K562 (cell line): Measurements from ENCODE around the gene EML1. TPM values are rescaled to one million over a fixed set of nuclear protein-coding genes. Genes with fewer than 3 reads are reported as not detected.

ENCODE experiments used
- ATAC-seq: fragments of 200-7000 bp; cut with Tn5 transposase; 3 replicates; pipeline ENCODE4 v1.9.1; 2020; ENCODE audit warnings: moderate library complexity
- BruUV-seq: library from RNA; stranded (reverse); fragments of 400-500 nt; replicated peaks from 2 replicates; lab custom pipeline; 2021; lab: Mats Ljungman, UMichigan
- CTCF ChIA-PET: fragments of 300-600 bp; formaldehyde crosslinking; extraction: SDS; loops from one replicate; lab custom pipeline; 2021; ENCODE audit warnings: low intra/inter-chr PET ratio; lab: Yijun Ruan, JAX
- POLR2A ChIA-PET: fragments of 300-600, 350-650 bp; sonication (Branson Sonifier 250); formaldehyde crosslinking; extraction: SDS; loops from one replicate; lab custom pipeline; 2021; ENCODE audit warnings: antibody characterized with exemption, inconsistent platforms; lab: Yijun Ruan, JAX
- DNase-seq, 4 experiments: peaks; one replicate each; pipeline versions ENCODE4 v3.0.0 to v3.0.0-alpha.2; 2011 to 2018; ENCODE audit warnings: low spot score in 3 of 4, mixed read lengths in 3 of 4; ENCODE audit errors: extremely low read depth in 1 of 4
- FAIRE-seq: peaks from 2 replicates; lab custom pipeline; 2011; peaks lifted over from hg19 to GRCh38; lab: Jason Lieb, UNC
- H2AFZ ChIP-seq: 2 replicates; pipeline ENCODE4 v1.6.0; 2011; ENCODE audit warnings: low read depth, low read length, control low read depth, inconsistent platforms
- H3K27ac ChIP-seq: fragments of 200-600 bp; 3 replicates; pipeline ENCODE4 v1.8.0; 2011; ENCODE audit warnings: low read depth, mild to moderate bottlenecking, control low read depth, inconsistent platforms, low read length, moderate library complexity, mixed read lengths; ENCODE audit errors: extremely low read depth
- H3K27me3 ChIP-seq, 2 experiments: fragments of 300-600 bp in 1 of 2; 2 replicates in 1 of 2; 3 replicates in 1 of 2; pipeline versions ENCODE4 v1.6.0 to v1.8.0; 2011; ENCODE audit warnings: inconsistent platforms in 2 of 2, low read length in 2 of 2, mild to moderate bottlenecking in 1 of 2, mixed read lengths in 1 of 2, moderate library complexity in 1 of 2; ENCODE audit not compliant: control insufficient read depth in 2 of 2, insufficient read depth in 2 of 2
- H3K36me3 ChIP-seq: fragments of 300-600 bp; 3 replicates; pipeline ENCODE4 v1.8.0; 2011; ENCODE audit warnings: mild to moderate bottlenecking, low read length, inconsistent platforms; ENCODE audit not compliant: control insufficient read depth, insufficient read depth
- H3K4me1 ChIP-seq, 2 experiments: fragments of 200-600 bp in 1 of 2; replicated peaks in 1 of 2; 2 replicates in 1 of 2; 3 replicates in 1 of 2; pipeline versions ENCODE4 v1.5.1 to v1.8.0; 2011; ENCODE audit warnings: inconsistent platforms in 2 of 2, low read length in 2 of 2, mild to moderate bottlenecking in 1 of 2, mixed read lengths in 1 of 2, moderate library complexity in 1 of 2; ENCODE audit not compliant: control insufficient read depth in 2 of 2, insufficient read depth in 2 of 2
- H3K4me2 ChIP-seq: 2 replicates; pipeline ENCODE4 v1.6.1; 2011; ENCODE audit warnings: low read length, control low read depth, inconsistent platforms, mixed read lengths; ENCODE audit not compliant: insufficient read depth
- H3K4me3 ChIP-seq: fragments of 200-600 bp; sonication (generic), shearing (Covaris generic); 2 replicates; pipeline ENCODE4 v1.5.1; 2016; ENCODE audit warnings: control low read depth, inconsistent platforms
- H3K79me2 ChIP-seq: fragments of 200-600 bp; 3 replicates; pipeline ENCODE4 v1.8.0; 2011; ENCODE audit warnings: low read length, inconsistent platforms; ENCODE audit not compliant: control insufficient read depth, insufficient read depth
- H3K9ac ChIP-seq, 2 experiments: 2 replicates each; pipeline versions ENCODE4 v1.6.0 to v1.6.1; 2011; ENCODE audit warnings: low read depth in 2 of 2, low read length in 2 of 2, control low read depth in 1 of 2, inconsistent platforms in 1 of 2, mild to moderate bottlenecking in 1 of 2, mixed read lengths in 1 of 2; ENCODE audit not compliant: insufficient read depth in 1 of 2
- H3K9me1 ChIP-seq: one replicate; pipeline ENCODE4 v1.6.0; 2011; ENCODE audit warnings: inconsistent platforms, mild to moderate bottlenecking, low read length, moderate library complexity; ENCODE audit not compliant: control insufficient read depth, insufficient read depth
- H3K9me3 ChIP-seq: replicated peaks from 2 replicates; pipeline ENCODE4 v1.5.1; 2011; ENCODE audit warnings: low read depth, low read length, inconsistent platforms; ENCODE audit not compliant: control insufficient read depth, insufficient read depth
- H4K20me1 ChIP-seq: replicated peaks from 2 replicates; pipeline ENCODE4 v1.6.1; 2011; ENCODE audit warnings: low read length, inconsistent platforms, mixed read lengths; ENCODE audit not compliant: control insufficient read depth, insufficient read depth
- CHD2 ChIP-seq: IDR thresholded peaks from 2 replicates; pipeline ENCODE4 v1.6.1; 2011; ENCODE audit warnings: low read depth, low read length
- DACH1 ChIP-seq: fragments of 450-650 bp; IDR thresholded peaks from 2 replicates; pipeline ENCODE4 v1.6.1; 2018; ENCODE audit not compliant: partially characterized antibody
- ELF4 ChIP-seq: fragments of 450-650 bp; formaldehyde crosslinking; IDR thresholded peaks from 2 replicates; pipeline ENCODE4 v1.4.0; 2022; ENCODE audit warnings: missing genetic modification characterization
- NUFIP1 ChIP-seq: fragments of 450-650 bp; IDR thresholded peaks from 2 replicates; pipeline ENCODE4 v1.6.1; 2018; ENCODE audit not compliant: partially characterized antibody
- PYGO2 ChIP-seq: fragments of 450-650 bp; IDR thresholded peaks from 2 replicates; pipeline ENCODE4 v1.6.1; 2016; ENCODE audit warnings: mild to moderate bottlenecking, missing genetic modification characterization, moderate library complexity, missing compliant biosample characterization
- STAG1 ChIP-seq: sonication (generic); formaldehyde crosslinking; IDR thresholded peaks from 2 replicates; pipeline ENCODE4 v1.5.0; 2020; ENCODE audit warnings: missing genetic modification reagents, borderline replicate concordance
- TBP ChIP-seq: optimal IDR thresholded peaks from 2 replicates; pipeline ENCODE3; 2011; ENCODE audit warnings: low read depth, low read length, improper control_type of control experiment
- YY1 ChIP-seq, 3 experiments: IDR thresholded peaks; 2 replicates each; pipeline ENCODE4 v1.6.1; 2011; ENCODE audit warnings: low read length in 2 of 3, mild to moderate bottlenecking in 2 of 3, moderate library complexity in 2 of 3, borderline replicate concordance in 1 of 3, control low read depth in 1 of 3, low read depth in 1 of 3; ENCODE audit not compliant: insufficient read depth in 3 of 3, insufficient replicate concordance in 2 of 3, control insufficient read depth in 1 of 3, insufficient read length in 1 of 3; ENCODE audit errors: extremely low read depth in 1 of 3
- ZNF184 ChIP-seq: sonication (generic); formaldehyde crosslinking; IDR thresholded peaks from 2 replicates; pipeline ENCODE4 v1.5.0; 2020; ENCODE audit warnings: missing genetic modification reagents
- ZNF23 ChIP-seq: fragments of 250-450 bp; sonication (Bioruptor Pico); IDR thresholded peaks from 2 replicates; pipeline ENCODE4 v1.4.0; 2020; ENCODE audit warnings: mild to moderate bottlenecking
- ZNF316 ChIP-seq: fragments of 450-650 bp; IDR thresholded peaks from 2 replicates; pipeline ENCODE4 v1.6.1; 2016
- WGBS: fragments of 100-300 bp; shearing (Covaris generic); methylation state at CpG from one replicate; pipeline ENCODE4 v1.1.6; 2016; ENCODE audit warnings: low coverage, mixed read lengths; ENCODE audit not compliant: insufficient coverage; ENCODE audit errors: missing lambda C conversion rate; 5-methylcytosine and 5-hydroxymethylcytosine counted together
- in situ Hi-C: fragments of 300-500 bp; cut with MboI; formaldehyde crosslinking; loops from 4 replicates; pipeline ENCODE4 v1.15.0; 2018; ENCODE audit warnings: inconsistent platforms, mixed read lengths
- intact Hi-C: fragments of 100-400 bp; cut with micrococcal nuclease; formaldehyde crosslinking; loops from 2 replicates; pipeline ENCODE4 v1.14.2; 2022
- polyA plus RNA-seq, 8 experiments: library from polyadenylated mRNA; depleted of rRNA in 4 of 8; stranded (reverse) in 5 of 8; unstranded in 3 of 8; fragments of >200 nt; fragmentation: Nextera tagmentation in 2 of 8; fragmentation: Illumina TruSeq in 1 of 8; extraction: Ambion mirVana in 2 of 8; extraction: Trizol in 1 of 8; gene quantifications; 2 replicates each; pipeline versions ENCODE4 v1.2.1 to v1.2.3, GENCODE V29; 2011 to 2014; ENCODE audit warnings: inconsistent platforms in 1 of 8, missing spikeins in 1 of 8
- total RNA-seq, 7 experiments: library from RNA; depleted of rRNA in 6 of 7; stranded (reverse); fragments of >200 nt in 6 of 7; fragmentation: Illumina TruSeq in 2 of 7; extraction: Trizol in 2 of 7; gene quantifications; 2 replicates each; pipeline versions ENCODE4 v1.2.1 to v1.2.3, GENCODE V29; 2011 to 2021; ENCODE audit warnings: low replicate concordance in 1 of 7
- TF ChIP-seq, protein P1 (sequence below): IDR thresholded peaks from 2 replicates; pipeline ENCODE4 v1.6.1; 2011; ENCODE audit warnings: borderline replicate concordance, low read depth, mild to moderate bottlenecking, moderate library complexity, low read length; ENCODE audit not compliant: insufficient read depth, poor library complexity, severe bottlenecking
- TF ChIP-seq, protein P2 (sequence below): sonication (generic); formaldehyde crosslinking; IDR thresholded peaks from 2 replicates; pipeline ENCODE4 v1.8.0; 2022; ENCODE audit warnings: missing genetic modification reagents, mild to moderate bottlenecking, borderline replicate concordance

EML1 gene
- total and polyA plus RNA-seq, 9 of the 15 experiments (the other 6 are each of a cell fraction or from before 2014, with no cell fraction given), result 0.01 to 0.35 (median 0.07) TPM; not detected in 2

DNA sequence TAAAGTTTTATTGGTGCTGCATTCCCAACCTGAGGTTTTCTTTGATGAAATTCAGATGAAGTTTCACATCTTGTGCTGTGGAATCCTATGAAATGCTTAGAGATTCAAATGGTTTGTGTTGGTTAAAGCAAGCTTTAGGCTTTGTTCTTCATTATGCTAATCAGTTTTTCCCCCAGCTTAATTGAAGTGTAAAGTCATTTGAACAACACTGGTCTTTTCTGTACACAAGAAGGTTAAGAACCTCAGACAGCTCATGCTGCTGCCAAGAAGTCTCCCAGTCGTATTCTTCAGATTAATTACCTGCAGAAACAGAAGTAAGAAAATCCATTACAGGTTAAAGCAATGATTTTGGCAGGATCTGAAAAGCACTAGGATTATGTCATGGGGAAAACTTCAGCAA is 48.9 kb downstream of the EML1 start:
- no peak overlapping the region for H2AFZ ChIP-seq
- H3K9ac ChIP-seq, result no peak overlapping the region
- peaks cover 0 to 6% of the 10 kb centered on the region in 2 experiments; a peak in 3 of 5 replicates for H3K27me3 ChIP-seq
- H3K9me1 ChIP-seq, result no peaks in the 10 kb centered on the region
- H3K27ac ChIP-seq, result no peak overlapping the region
- ChIA-PET POLR2A (interaction anchor here (0.7 kb wide), 1 partner anchor 9 kb away, joined by 3 read pairs; no protein-coding TSS in a partner anchor), CTCF (no interaction called here)
- FAIRE-seq (no peak), DNase-seq (no peak), ATAC-seq (no peak)
- H3K4me3 ChIP-seq, result no peak overlapping the region
- no peaks in the 10 kb centered on the region for H3K79me2 ChIP-seq
- intact Hi-C loops, result no loop called here
- in situ Hi-C loops, result no loop called here
- no peaks in the 10 kb centered on the region for H3K36me3 ChIP-seq
- H3K9me3 ChIP-seq, result no peaks in the 10 kb centered on the region
- no peak for TF ChIP-seq TBP
- no peak for TF ChIP-seq ELF4 (CRISPR knock-in tag)
- H4K20me1 ChIP-seq, result no peaks in the 10 kb centered on the region
- BruUV-seq, result no TSS peak
- WGBS, result 0% methylated on average over 1 of the region's 1 CpG
- H3K4me2 ChIP-seq, result no peak overlapping the region
- no peaks in the 10 kb centered on the region for H3K4me1 ChIP-seq

DNA sequence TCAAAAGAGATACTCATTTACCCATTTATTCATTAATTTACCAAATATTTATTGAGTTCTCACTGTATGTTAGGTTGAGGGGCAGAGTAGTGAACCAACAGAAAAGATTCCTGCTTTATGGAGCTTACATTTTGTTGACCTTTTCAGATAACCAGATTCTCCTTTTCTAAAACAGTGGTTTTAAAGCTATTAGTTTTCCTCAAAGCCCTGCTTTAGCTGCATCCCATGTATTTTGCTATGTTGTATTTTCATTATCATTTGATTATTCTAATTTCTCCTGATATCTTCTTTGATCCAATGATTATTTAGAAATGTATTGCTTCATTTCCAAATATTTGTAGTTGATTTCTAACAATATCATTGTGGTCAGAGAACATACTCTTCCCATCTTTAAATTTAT is 53.6 kb downstream of the EML1 start:
- no peaks in the 10 kb centered on the region for H3K36me3 ChIP-seq
- H3K9ac ChIP-seq, result no peak overlapping the region
- H3K27ac ChIP-seq, result no peak overlapping the region
- DNase-seq, result no peak
- intact Hi-C loops (no loop called here), in situ Hi-C loops (no loop called here)
- CTCF ChIA-PET, result no interaction called here
- no peak overlapping the region for H3K4me3 ChIP-seq
- no TSS peak for BruUV-seq
- no peaks in the 10 kb centered on the region for H4K20me1 ChIP-seq
- POLR2A ChIA-PET, result no interaction called here
- no peaks in the 10 kb centered on the region for H3K4me1 ChIP-seq
- no peaks in the 10 kb centered on the region for H3K9me3 ChIP-seq
- H3K27me3 ChIP-seq, result peaks cover 11% of the 10 kb centered on the region in 2 experiments; a peak in 3 of 5 replicates
- no peaks in the 10 kb centered on the region for H3K79me2 ChIP-seq
- FAIRE-seq, result no peak
- no peaks in the 10 kb centered on the region for H3K9me1 ChIP-seq
- no peak overlapping the region for H2AFZ ChIP-seq
- ATAC-seq, result no peak
- no peak overlapping the region for H3K4me2 ChIP-seq
- TF ChIP-seq PYGO2, result no peak
- no peak for TF ChIP-seq DACH1
- TF ChIP-seq ZNF184 (CRISPR knock-in tag), result no peak
- no peak for TF ChIP-seq STAG1 (CRISPR knock-in tag)
- TF ChIP-seq ZNF316, result no peak
- no peak for TF ChIP-seq NUFIP1
- TF ChIP-seq YY1 (IDR thresholded peaks at IDR 0.05; ENCODE audit: borderline replicate concordance in 1 of 3, control insufficient read depth in 1 of 3, extremely low read depth in 1 of 3, insufficient read depth in 3 of 3, insufficient read length in 1 of 3, insufficient replicate concordance in 2 of 3, low read depth in 1 of 3, low read length in 2 of 3), result no peak
- TF ChIP-seq, protein P1, sequence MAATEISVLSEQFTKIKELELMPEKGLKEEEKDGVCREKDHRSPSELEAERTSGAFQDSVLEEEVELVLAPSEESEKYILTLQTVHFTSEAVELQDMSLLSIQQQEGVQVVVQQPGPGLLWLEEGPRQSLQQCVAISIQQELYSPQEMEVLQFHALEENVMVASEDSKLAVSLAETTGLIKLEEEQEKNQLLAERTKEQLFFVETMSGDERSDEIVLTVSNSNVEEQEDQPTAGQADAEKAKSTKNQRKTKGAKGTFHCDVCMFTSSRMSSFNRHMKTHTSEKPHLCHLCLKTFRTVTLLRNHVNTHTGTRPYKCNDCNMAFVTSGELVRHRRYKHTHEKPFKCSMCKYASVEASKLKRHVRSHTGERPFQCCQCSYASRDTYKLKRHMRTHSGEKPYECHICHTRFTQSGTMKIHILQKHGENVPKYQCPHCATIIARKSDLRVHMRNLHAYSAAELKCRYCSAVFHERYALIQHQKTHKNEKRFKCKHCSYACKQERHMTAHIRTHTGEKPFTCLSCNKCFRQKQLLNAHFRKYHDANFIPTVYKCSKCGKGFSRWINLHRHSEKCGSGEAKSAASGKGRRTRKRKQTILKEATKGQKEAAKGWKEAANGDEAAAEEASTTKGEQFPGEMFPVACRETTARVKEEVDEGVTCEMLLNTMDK, result no peak
- no peak for TF ChIP-seq ZNF23 (CRISPR knock-in tag)
- TF ChIP-seq CHD2, result no peak
- TF ChIP-seq, protein P2, sequence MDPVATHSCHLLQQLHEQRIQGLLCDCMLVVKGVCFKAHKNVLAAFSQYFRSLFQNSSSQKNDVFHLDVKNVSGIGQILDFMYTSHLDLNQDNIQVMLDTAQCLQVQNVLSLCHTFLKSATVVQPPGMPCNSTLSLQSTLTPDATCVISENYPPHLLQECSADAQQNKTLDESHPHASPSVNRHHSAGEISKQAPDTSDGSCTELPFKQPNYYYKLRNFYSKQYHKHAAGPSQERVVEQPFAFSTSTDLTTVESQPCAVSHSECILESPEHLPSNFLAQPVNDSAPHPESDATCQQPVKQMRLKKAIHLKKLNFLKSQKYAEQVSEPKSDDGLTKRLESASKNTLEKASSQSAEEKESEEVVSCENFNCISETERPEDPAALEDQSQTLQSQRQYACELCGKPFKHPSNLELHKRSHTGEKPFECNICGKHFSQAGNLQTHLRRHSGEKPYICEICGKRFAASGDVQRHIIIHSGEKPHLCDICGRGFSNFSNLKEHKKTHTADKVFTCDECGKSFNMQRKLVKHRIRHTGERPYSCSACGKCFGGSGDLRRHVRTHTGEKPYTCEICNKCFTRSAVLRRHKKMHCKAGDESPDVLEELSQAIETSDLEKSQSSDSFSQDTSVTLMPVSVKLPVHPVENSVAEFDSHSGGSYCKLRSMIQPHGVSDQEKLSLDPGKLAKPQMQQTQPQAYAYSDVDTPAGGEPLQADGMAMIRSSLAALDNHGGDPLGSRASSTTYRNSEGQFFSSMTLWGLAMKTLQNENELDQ (CRISPR knock-in tag), result no peak
